A549 treated with RU486 at 1 μM for 4 hours (cell line): ENCODE data around the gene DHPS. TPM values are rescaled to one million over a fixed set of nuclear protein-coding genes. Genes with fewer than 3 reads are reported as not detected.

Experiments used
- total RNA-seq: library from RNA; stranded (reverse); fragments of 200-300 nt; extraction: Qiagen RNA extraction; gene quantifications from 5 replicates; pipeline ENCODE4 v1.2.3, GENCODE V29; 2022; ENCODE audit warnings: low read depth

Gene DHPS
- total RNA-seq: 40.7 to 54.1 TPM (median 49.5 TPM) in 5 replicates

DNA sequence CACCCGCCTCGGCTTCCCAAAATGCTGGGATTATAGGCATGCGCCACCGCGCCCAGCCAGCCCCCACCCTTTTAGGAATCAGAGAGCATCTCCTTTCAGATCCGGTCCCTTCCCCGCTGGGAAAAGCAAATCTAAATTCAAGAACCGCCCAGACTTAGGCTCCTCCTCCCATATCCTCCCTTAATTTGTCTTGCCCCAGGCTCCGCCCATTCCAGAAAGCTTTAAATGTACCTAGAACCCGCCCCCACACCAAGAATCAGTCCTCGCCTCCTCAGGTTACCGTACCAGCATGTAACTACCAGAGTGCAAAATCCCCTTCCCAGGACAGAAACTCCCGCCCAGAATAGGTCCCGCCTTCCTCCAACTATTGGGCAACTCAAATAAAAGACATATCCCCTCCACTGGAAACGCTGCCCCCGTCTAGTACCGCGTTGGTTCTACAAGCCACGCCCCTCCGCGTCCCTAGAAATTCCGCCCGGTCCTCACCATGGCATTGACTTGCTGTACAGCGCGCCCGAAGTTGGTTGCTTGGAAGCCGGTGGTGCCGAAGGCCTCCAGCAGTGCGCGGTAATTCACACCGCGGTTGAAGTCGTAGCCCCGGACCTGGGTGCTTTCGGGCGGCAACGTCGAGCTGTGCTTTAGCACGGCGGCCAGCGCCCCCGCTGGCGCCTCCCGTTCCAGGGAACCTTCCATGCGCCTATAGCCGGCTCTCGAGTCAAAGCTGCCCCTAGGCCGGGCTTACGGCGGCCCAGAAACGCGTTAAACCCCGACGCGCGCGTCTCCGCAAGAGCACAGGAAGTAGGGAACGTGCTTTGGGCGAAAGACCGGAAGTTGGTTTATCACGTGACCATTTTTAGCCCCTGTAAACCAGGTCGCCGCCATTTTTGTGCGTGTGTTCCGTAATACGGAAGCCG, at the start of gene DHPS:
TSS of gene DHPS (minus strand) at position 807 of the 914 bp plus-strand sequence. CDS start at position 693, 114 bp downstream.

DNA sequence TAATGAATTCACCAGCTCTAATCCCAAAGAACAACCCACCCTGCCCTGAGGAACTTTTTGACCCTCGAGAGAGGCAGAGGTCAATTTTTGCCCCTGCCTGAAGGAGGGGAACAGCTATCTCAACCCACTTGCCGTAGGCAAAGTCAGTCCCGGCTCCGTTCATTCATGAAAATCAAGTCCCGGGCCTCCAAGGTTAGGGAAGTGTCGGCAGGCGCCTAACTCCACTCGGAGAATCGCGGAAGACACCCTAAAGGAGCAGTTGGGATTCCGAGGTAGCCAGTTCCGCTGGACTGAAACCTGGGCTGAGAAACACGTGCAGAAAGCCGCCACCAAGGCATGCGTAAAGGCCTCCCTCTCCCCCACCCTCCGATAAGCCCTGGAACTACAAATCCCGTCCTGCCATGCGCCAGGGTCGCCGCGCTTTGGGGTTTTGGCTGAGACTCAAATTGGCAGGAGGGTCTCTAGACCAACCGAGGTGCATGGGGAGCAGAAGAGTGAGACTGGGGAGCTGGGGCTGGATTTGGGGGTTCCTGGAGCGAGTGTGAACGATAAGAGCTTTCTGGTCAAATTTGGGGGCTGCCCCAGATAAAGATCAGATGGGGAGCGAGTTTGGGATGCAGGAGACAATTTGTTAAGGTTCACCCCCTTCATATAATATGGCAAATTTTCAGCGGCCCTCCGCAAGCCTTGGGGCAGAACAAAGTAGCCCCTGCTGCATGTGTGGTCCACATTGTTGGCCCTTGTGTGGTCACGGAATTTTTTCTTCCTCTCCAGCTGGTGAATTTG, 42.2 kb upstream of the DHPS start, which contains the start of gene TNPO2:
TSS of gene TNPO2 (minus strand) at position 292 of the 786 bp plus-strand sequence. CDS start 2,955 bp downstream, outside the sequence.

DNA sequence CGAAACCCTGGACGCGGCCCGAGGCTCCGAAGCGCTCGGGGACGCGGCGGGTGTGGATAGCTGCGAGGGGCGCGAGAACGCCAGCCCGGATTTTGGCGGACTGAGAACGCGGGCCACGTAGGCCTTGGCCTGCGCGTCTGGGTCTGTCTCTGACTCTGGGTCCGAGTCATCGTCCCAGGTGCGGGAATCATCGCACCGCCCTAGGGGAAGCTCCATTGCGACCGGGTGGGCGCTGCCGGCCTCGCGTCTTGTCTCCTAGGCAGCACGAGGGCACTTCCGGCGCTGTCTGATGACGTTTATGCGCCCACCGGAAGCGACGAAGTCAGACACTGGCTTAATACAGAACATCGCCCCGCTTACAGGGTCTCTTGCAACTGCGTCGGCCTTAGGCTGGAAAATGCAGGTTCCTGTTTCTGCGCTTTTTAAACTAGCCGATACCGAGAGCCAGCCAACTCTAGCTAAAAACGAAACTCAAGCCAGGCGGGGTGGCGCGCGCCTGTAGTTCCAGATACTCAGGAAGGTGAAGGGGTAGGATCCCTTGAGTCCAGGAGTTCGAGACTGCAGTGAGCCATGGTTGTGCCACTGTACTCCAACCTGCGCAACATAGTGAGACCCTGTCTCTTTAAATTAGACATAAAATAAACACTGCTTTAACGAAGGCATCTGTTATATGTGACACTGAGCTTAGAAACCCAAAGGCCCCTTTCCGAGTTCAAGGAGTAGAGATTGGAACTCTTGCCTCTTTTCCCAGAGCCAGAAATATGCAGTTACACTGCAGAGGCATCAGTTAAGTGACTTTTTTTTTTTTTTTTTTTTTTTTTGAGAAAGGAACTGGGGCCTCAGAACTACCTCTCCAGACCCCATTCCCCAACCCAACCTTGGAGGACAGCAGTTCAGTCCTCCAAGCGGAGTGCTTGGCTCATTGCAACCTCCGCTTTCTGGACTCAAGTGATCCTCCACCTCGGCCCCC, 15.0 kb upstream of the DHPS start, which contains the start of gene FBXW9:
TSS of gene FBXW9 (minus strand) at position 266 of the 970 bp plus-strand sequence. CDS start at position 216, 50 bp downstream.

GRCh38 chr19:12687496-12688196, 6.0 kb upstream of the DHPS start, which contains the start of gene GNG14:
TSS of gene GNG14 (plus strand) at chr19:12687998. CDS start at chr19:12688049, 51 bp downstream.

DNA sequence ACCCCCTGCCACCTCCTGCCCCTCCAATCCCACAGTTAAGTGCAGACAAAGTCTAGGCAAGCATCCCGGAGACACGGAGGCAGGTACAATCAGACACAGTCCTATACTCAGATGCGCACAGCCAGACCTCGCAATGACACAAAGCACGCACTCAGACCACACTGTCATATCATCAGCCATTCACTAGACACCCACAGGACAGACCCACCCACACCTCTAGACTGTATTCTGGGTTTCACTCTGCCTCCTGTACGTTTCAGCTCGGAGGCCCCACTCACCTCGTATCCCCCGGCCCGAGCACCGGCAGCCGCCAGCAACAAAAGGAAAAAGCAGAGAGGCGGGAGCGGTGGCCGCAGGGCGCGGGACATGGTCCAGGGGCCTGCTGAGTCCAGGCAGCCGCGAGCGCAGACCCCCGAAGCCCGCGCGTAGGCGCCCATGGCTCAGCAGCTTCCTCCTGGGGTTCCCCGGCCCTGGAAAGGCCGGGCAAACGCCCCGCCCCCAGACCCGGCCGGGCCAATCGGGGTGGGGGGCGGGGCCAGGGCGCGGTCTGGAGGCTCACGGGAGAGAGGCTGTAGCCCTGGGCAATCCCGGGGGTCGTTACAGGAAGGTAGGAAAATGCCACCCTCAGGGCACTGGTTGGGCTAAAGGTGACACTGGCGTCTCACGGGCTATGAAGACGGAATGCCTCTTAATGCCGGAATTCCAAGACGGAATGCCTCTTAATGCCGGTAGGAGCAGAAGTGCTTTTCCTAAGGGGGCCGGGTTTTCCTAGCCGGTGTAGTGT, 15.2 kb downstream of the DHPS start, which contains the start of the genes MAN2B1 and WDR83:
TSS of gene MAN2B1 (minus strand) at position 478 of the 784 bp plus-strand sequence. CDS start at position 437, 41 bp downstream.
TSS of gene WDR83 (plus strand) at position 543 of the 784 bp plus-strand sequence. CDS start 2,984 bp downstream, outside the sequence.

Other genes starting within 250 kb of the DHPS start
- gene ZNF443, start 240.9 kb downstream of the DHPS start, total RNA-seq: 0.76 to 1.5 TPM (median 0.99 TPM) in 5 replicates
- gene ZNF709, start 197.1 kb downstream of the DHPS start, total RNA-seq: 0.05 TPM in 1 of 5 replicates, not detected in the others
- 0.95 to 2.9 TPM (median 2.1 TPM) in 5 replicates for gene ZNF564, start 130.4 kb downstream of the DHPS start, total RNA-seq
- gene ZNF490, start 71.1 kb downstream of the DHPS start, total RNA-seq: 0.45 to 0.81 TPM (median 0.66 TPM) in 5 replicates
- gene ZNF791, start 71.0 kb downstream of the DHPS start, total RNA-seq: 4.3 to 6.2 TPM (median 5.3 TPM) in 5 replicates
- gene MAN2B1, start 15.1 kb downstream of the DHPS start, total RNA-seq: 16.4 to 21.2 TPM (median 17.4 TPM) in 5 replicates
- 7.9 to 11.6 TPM (median 10.0 TPM) in 5 replicates for gene WDR83, start 15.1 kb downstream of the DHPS start, total RNA-seq
- gene GNG14, start 6.1 kb upstream of the DHPS start, total RNA-seq: not detected in 5 replicates
- gene FBXW9, start 14.8 kb upstream of the DHPS start, total RNA-seq: 8.2 to 13.6 TPM (median 11.5 TPM) in 5 replicates
- 27.4 to 35.2 TPM (median 32.5 TPM) in 5 replicates for gene TNPO2, start 42.1 kb upstream of the DHPS start, total RNA-seq
- 156 to 216 TPM (median 205 TPM) in 5 replicates for gene TRIR, start 52.8 kb upstream of the DHPS start, total RNA-seq
- 70.9 to 96.0 TPM (median 93.4 TPM) in 5 replicates for gene GET3, start 55.6 kb upstream of the DHPS start, total RNA-seq
- gene BEST2, start 69.9 kb upstream of the DHPS start, total RNA-seq: 0.05 to 0.14 TPM in 2 of 5 replicates, not detected in the others
- gene HOOK2, start 93.7 kb upstream of the DHPS start, total RNA-seq: 8.1 to 12.5 TPM (median 9.9 TPM) in 5 replicates
- gene JUNB, start 109.6 kb upstream of the DHPS start, total RNA-seq: 86.0 to 165 TPM (median 133 TPM) in 5 replicates
- 0.48 to 1.4 TPM (median 0.76 TPM) in 5 replicates for gene PRDX2, start 119.9 kb upstream of the DHPS start, total RNA-seq
- 0.70 to 17.2 TPM (median 12.5 TPM) in 4 of 5 replicates, not detected in the other for gene THSD8, start 120.2 kb upstream of the DHPS start, total RNA-seq
- gene RNASEH2A, start 124.7 kb upstream of the DHPS start, total RNA-seq: 32.3 to 49.1 TPM (median 44.2 TPM) in 5 replicates
- gene RTBDN, start 152.7 kb upstream of the DHPS start, total RNA-seq: 0.10 to 0.34 TPM (median 0.22 TPM) in 4 of 5 replicates, not detected in the other
- gene MAST1, start 156.6 kb upstream of the DHPS start, total RNA-seq: 1.1 to 2.5 TPM (median 1.6 TPM) in 5 replicates
- 25.6 to 33.3 TPM (median 31.1 TPM) in 5 replicates for gene DNASE2, start 199.6 kb upstream of the DHPS start, total RNA-seq
- gene KLF1, start 205.3 kb upstream of the DHPS start, total RNA-seq: not detected in 5 replicates
- 9.1 to 10.2 TPM (median 9.5 TPM) in 5 replicates for gene GCDH, start 209.3 kb upstream of the DHPS start, total RNA-seq
- gene SYCE2, start 237.4 kb upstream of the DHPS start, total RNA-seq: 0.33 to 0.79 TPM (median 0.42 TPM) in 5 replicates